ENCODE results near the gene SMC2.

SMC2 gene

DNA sequence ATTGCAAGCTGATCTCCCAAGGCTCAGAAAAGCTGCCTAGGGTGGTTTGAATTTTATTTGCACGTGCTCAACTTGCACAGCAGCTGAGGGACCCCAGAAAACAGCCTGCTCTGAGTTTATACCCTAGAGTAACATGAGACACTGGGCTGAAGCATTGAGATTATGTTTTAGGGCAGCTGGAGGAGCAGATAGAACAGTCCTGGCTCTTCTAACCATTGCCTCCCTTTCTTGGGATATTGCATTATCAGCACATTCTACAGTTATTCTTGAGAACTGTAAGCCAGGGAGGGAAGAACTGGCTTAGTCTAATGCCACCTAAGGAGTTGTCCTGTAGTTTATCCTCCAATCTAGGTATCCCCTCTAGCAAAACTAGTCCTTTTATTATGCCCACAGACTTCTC, 10.3 kb downstream of the SMC2 start:
- TF ChIP-seq, protein P1, sequence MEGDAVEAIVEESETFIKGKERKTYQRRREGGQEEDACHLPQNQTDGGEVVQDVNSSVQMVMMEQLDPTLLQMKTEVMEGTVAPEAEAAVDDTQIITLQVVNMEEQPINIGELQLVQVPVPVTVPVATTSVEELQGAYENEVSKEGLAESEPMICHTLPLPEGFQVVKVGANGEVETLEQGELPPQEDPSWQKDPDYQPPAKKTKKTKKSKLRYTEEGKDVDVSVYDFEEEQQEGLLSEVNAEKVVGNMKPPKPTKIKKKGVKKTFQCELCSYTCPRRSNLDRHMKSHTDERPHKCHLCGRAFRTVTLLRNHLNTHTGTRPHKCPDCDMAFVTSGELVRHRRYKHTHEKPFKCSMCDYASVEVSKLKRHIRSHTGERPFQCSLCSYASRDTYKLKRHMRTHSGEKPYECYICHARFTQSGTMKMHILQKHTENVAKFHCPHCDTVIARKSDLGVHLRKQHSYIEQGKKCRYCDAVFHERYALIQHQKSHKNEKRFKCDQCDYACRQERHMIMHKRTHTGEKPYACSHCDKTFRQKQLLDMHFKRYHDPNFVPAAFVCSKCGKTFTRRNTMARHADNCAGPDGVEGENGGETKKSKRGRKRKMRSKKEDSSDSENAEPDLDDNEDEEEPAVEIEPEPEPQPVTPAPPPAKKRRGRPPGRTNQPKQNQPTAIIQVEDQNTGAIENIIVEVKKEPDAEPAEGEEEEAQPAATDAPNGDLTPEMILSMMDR (IDR thresholded peaks at IDR 0.05; ENCODE audit: low read depth, low read length), result no peak
- no peak overlapping the region for H3K4me3 ChIP-seq (ENCODE audit: low read depth, low read length)

DNA sequence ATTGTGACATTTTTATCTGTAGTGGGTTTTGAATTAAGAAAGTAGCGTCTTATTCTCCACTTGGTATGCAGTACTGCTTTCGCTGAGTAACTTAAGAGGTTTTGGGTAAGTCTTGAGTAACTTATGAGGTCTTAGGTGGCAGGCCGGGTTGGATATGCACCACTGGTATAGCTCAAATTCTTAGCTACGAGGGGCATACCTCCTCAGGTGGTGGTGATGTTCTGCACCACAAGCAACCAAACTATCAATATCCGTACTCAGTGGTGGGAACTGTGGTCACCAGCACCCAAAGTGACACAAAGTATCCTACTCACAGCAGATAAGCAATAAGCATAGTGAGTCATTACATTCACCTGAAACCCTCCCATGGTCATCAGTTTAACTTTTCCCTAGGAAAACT, 13.7 kb downstream of the SMC2 start:
- TF ChIP-seq, protein P1 (IDR thresholded peaks at IDR 0.05; ENCODE audit: low read depth, low read length), result no peak
- no peak overlapping the region for H3K4me3 ChIP-seq (ENCODE audit: low read depth, low read length)

DNA sequence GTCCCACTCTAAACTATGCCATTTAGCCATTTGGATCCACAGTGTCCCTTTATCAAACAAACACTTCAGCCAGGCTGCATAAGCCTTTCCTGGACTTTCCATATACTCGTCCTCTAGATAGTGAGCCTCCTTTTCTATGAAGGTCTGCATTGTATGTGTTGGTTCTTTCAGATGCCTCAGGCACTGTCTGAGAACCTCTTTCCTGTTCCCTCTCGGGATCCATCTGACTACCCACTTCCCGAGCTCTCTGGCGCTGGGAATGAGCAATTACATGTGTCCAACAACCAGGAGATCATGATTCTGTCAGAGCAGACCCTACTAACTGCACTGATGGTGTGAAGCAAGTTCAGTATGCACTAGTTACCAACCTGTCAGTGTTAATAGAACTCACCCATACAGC, 14.2 kb downstream of the SMC2 start:
- H3K4me3 ChIP-seq (ENCODE audit: low read depth, low read length), result no peak overlapping the region
- TF ChIP-seq, protein P1 (IDR thresholded peaks at IDR 0.05; ENCODE audit: low read depth, low read length), result no peak

DNA sequence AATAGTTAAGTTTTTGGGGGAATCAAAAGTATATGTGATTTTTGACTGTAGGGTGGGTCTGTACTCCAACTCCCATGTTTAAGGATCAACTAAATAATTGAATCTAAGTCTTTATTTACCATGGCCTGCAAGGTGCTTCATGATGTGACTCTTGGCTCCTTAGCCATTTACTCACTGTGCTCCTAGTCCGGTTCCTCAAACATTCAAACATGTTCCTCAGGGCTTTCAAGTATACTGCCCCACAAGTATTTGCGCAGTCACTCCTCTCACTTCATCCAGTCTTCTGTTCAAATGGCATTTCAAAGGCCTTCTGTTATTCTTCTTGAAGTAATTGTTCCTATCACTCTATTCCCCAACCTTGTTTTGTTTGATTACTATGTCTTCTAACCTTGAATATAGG, 16.4 kb downstream of the SMC2 start:
- TF ChIP-seq, protein P1 (IDR thresholded peaks at IDR 0.05; ENCODE audit: low read depth, low read length), result no peak
- H3K4me3 ChIP-seq (ENCODE audit: low read depth, low read length), result no peak overlapping the region

DNA sequence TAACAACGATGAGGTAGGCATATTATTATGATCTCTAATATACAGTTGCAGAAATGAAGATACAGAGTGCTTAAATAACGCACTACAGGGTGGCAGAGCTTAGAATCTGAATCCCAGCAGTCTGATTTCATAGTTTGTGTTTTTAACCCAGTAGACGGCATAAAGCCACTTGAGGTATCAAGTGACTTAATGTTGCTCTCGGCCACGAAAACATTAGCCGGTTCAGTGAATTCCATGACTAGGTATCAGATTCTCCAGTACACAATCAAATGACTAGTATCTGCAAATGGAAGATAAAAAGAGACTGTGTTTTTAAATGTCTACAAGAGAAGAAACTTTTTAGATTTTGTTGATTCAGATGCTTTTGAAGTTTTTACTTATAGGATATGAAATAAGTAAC, 24.8 kb downstream of the SMC2 start:
- TF ChIP-seq, protein P1 (IDR thresholded peaks at IDR 0.05; ENCODE audit: low read depth, low read length), result no peak
- no peak overlapping the region for H3K4me3 ChIP-seq (ENCODE audit: low read depth, low read length)

DNA sequence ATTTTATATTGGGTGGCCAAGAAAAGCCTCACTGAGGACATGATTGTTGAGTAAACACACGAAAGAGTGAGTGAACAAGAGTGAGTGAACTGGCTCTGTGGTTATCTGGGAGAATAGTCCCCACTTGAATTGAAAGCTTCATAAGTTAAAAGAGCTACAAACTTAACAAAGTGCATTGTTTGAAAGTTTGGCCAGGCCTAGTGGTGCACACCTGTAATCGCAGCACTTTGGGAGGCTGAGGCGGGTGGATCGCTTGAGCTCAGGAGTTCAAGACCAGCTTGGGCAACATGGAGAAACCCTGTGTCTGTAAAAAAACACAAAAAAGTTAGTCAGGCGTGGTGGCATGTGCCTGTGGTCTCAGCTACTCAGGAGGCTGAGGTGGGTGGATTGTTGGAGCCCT, 26.9 kb downstream of the SMC2 start:
- TF ChIP-seq, protein P1 (IDR thresholded peaks at IDR 0.05; ENCODE audit: low read depth, low read length), result no peak
- no peak overlapping the region for H3K4me3 ChIP-seq (ENCODE audit: low read depth, low read length)

DNA sequence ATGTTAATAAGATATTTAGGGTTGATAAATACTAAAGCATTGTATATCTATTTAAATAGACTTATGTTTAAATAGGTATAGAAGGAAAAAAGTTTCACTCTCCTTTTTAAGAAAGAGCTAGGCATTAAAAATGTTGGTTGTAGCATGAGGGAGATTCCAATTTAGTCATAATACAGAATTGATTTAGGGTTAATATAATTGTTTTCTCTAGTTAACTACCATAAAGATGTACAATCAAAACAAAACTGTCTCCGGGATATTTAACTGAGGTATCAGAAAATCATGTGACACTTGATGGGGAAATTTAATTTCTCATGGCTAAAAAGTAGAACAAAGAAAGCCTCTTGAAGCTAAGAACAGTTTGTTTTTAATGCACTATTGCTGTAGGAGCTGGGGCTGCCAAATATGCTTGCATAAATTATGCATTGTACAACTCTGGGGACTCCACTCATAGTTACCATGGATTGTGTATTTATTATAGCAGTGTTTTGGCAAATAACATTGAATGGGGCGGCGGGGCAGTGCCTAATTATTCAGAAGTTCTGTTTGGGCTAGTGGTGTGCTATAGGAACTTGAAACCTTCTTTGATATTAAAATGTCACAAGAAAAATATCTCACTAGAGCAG, 44.2 kb downstream of the SMC2 start:
- H3K4me3 ChIP-seq (ENCODE audit: low read depth, low read length), result no peak overlapping the region
- TF ChIP-seq, protein P1 (IDR thresholded peaks at IDR 0.05; ENCODE audit: low read depth, low read length), result no peak

Measured in WI38 (cell line).